Astrocyte (in vitro differentiated cells and primary cell): ENCODE data around the gene TOX3. TPM values are rescaled to one million over a fixed set of nuclear protein-coding genes. Genes with fewer than 3 reads are reported as not detected.

ENCODE experiments used
- DNase-seq: peaks from one replicate; pipeline ENCODE4 v3.0.0-alpha.2; 2010; ENCODE audit warnings: low read depth
- FAIRE-seq: peaks from 2 replicates; lab custom pipeline; 2011; peaks lifted over from hg19 to GRCh38; lab: Jason Lieb, UNC
- H2AFZ ChIP-seq: 2 replicates; pipeline ENCODE4 v1.6.0; 2012; ENCODE audit warnings: low read depth, low read length, inconsistent platforms
- H3K27ac ChIP-seq: 2 replicates; pipeline ENCODE4 v1.5.1; 2011; ENCODE audit warnings: low read depth, low read length, inconsistent platforms
- H3K27me3 ChIP-seq: 2 replicates; pipeline ENCODE4 v1.6.0; 2011; ENCODE audit warnings: low read length, inconsistent platforms; ENCODE audit not compliant: insufficient read depth
- H3K36me3 ChIP-seq: 2 replicates; pipeline ENCODE4 v1.5.1; 2011; ENCODE audit warnings: low read length, inconsistent platforms; ENCODE audit not compliant: insufficient read depth
- H3K4me1 ChIP-seq: 2 replicates; pipeline ENCODE4 v1.5.1; 2011; ENCODE audit warnings: low read length, inconsistent platforms; ENCODE audit not compliant: insufficient read depth
- H3K4me2 ChIP-seq: 2 replicates; pipeline ENCODE4 v1.6.0; 2012; ENCODE audit warnings: low read length, inconsistent platforms
- H3K4me3 ChIP-seq: 2 replicates; pipeline ENCODE4 v1.5.1; 2011; ENCODE audit warnings: low read depth, mild to moderate bottlenecking, low read length, inconsistent platforms; ENCODE audit not compliant: insufficient read depth
- H3K79me2 ChIP-seq: 2 replicates; pipeline ENCODE4 v1.6.0; 2012; ENCODE audit warnings: mild to moderate bottlenecking, low read length, inconsistent platforms; ENCODE audit not compliant: insufficient read depth
- H3K9ac ChIP-seq: 2 replicates; pipeline ENCODE4 v1.6.0; 2012; ENCODE audit warnings: mild to moderate bottlenecking, low read length, inconsistent platforms
- H3K9me3 ChIP-seq: 2 replicates; pipeline ENCODE4 v1.5.1; 2012; ENCODE audit warnings: low read depth, mild to moderate bottlenecking, low read length, inconsistent platforms; ENCODE audit not compliant: insufficient read depth
- H4K20me1 ChIP-seq: 2 replicates; pipeline ENCODE4 v1.6.0; 2012; ENCODE audit warnings: low read length, inconsistent platforms; ENCODE audit not compliant: insufficient read depth
- H3K27ac Mint-ChIP-seq: one replicate; pipeline ENCODE4 v1.8.0; 2021; ENCODE audit warnings: mild to moderate bottlenecking, mixed read lengths; ENCODE audit not compliant: unreplicated experiment
- H3K27me3 Mint-ChIP-seq: one replicate; pipeline ENCODE4 v1.8.0; 2021; ENCODE audit warnings: low read depth, mixed read lengths; ENCODE audit not compliant: unreplicated experiment
- H3K36me3 Mint-ChIP-seq: one replicate; pipeline ENCODE4 v1.8.0; 2021; ENCODE audit warnings: low read depth, mixed read lengths; ENCODE audit not compliant: unreplicated experiment
- H3K4me1 Mint-ChIP-seq: one replicate; pipeline ENCODE4 v1.8.0; 2021; ENCODE audit warnings: low read depth, mixed read lengths; ENCODE audit not compliant: unreplicated experiment
- H3K4me3 Mint-ChIP-seq: one replicate; pipeline ENCODE4 v1.8.0; 2021; ENCODE audit warnings: mild to moderate bottlenecking, moderate library complexity, mixed read lengths; ENCODE audit not compliant: unreplicated experiment
- H3K9me3 Mint-ChIP-seq: one replicate; pipeline ENCODE4 v1.8.0; 2021; ENCODE audit warnings: mild to moderate bottlenecking, mixed read lengths; ENCODE audit not compliant: unreplicated experiment
- EZH2 ChIP-seq: IDR thresholded peaks from 2 replicates; pipeline ENCODE4 v1.6.1; 2012; ENCODE audit warnings: mild to moderate bottlenecking, low read length, inconsistent platforms; ENCODE audit not compliant: insufficient read depth
- total RNA-seq: library from RNA; stranded (reverse); gene quantifications from 2 replicates; pipeline ENCODE4 v1.2.1, GENCODE V29; 2021
- TF ChIP-seq, protein P1 (sequence below): IDR thresholded peaks from 2 replicates; pipeline ENCODE4 v1.5.1; 2011; ENCODE audit warnings: low read depth, mild to moderate bottlenecking, inconsistent platforms, low read length, moderate library complexity; ENCODE audit not compliant: insufficient read depth

TOX3 gene
- total RNA-seq, 1 donor from 2014 or later: 2.3 TPM

DNA sequence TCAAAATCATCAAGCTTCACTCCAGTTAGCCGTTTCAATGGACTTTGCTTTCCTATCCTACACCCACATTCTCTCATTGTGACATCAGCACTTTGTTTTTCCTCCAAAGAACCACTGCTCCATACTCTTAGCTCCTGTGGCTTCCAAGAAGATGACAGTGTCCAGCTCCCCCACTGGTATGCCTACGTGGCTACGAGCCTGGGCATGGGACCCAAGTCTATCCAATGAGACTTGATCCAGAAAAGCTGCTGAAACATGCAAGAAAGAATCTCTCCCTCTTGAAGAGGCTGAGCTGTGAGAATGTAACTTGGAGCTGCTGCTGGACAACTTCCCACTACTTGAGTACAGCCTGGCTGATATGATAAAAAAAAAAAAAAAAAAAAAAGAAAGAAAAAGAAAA, 9.4 kb downstream of the TOX3 start:
- Mint-ChIP-seq H3K9me3 (no peaks in the 10 kb centered on the region), H3K27ac (no peak overlapping the region), H3K36me3 (no peaks in the 10 kb centered on the region), H3K4me3 (no peak overlapping the region), H3K4me1 (peaks cover 3% of the 10 kb centered on the region), H3K27me3 (no peaks in the 10 kb centered on the region)
- no peak for FAIRE-seq
- no peak overlapping the region for H2AFZ ChIP-seq
- H3K27me3 ChIP-seq: no peaks in the 10 kb centered on the region
- no peak overlapping the region for H3K9ac ChIP-seq
- H3K4me1 ChIP-seq: no peaks in the 10 kb centered on the region
- H3K4me2 ChIP-seq: no peak overlapping the region
- H3K9me3 ChIP-seq: no peaks in the 10 kb centered on the region
- no peaks in the 10 kb centered on the region for H3K36me3 ChIP-seq
- no peak overlapping the region for H3K4me3 ChIP-seq
- no peak overlapping the region for H3K27ac ChIP-seq
- peak; percentile 4 for DNase-seq
- no peaks in the 10 kb centered on the region for H4K20me1 ChIP-seq
- H3K79me2 ChIP-seq: no peaks in the 10 kb centered on the region
- TF ChIP-seq, protein P1, sequence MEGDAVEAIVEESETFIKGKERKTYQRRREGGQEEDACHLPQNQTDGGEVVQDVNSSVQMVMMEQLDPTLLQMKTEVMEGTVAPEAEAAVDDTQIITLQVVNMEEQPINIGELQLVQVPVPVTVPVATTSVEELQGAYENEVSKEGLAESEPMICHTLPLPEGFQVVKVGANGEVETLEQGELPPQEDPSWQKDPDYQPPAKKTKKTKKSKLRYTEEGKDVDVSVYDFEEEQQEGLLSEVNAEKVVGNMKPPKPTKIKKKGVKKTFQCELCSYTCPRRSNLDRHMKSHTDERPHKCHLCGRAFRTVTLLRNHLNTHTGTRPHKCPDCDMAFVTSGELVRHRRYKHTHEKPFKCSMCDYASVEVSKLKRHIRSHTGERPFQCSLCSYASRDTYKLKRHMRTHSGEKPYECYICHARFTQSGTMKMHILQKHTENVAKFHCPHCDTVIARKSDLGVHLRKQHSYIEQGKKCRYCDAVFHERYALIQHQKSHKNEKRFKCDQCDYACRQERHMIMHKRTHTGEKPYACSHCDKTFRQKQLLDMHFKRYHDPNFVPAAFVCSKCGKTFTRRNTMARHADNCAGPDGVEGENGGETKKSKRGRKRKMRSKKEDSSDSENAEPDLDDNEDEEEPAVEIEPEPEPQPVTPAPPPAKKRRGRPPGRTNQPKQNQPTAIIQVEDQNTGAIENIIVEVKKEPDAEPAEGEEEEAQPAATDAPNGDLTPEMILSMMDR: no peak
- no peak for TF ChIP-seq EZH2

GRCh38 chr16:52535076-52535475, 11.9 kb downstream of the TOX3 start:
- Histone ChIP-seq H3K9ac (no peak overlapping the region), H3K36me3 (no peaks in the 10 kb centered on the region), H4K20me1 (no peaks in the 10 kb centered on the region), H3K27me3 (no peaks in the 10 kb centered on the region), H3K9me3 (no peaks in the 10 kb centered on the region), H3K4me2 (no peak overlapping the region), H3K27ac (no peak overlapping the region), H3K4me3 (no peak overlapping the region), H3K79me2 (no peaks in the 10 kb centered on the region), H2AFZ (no peak overlapping the region), H3K4me1 (no peaks in the 10 kb centered on the region)
- no peak for TF ChIP-seq EZH2
- TF ChIP-seq, protein P1: no peak
- no peak overlapping the region for H3K27ac Mint-ChIP-seq
- peaks cover 3% of the 10 kb centered on the region for H3K4me1 Mint-ChIP-seq
- H3K4me3 Mint-ChIP-seq: no peak overlapping the region
- FAIRE-seq: no peak
- H3K27me3 Mint-ChIP-seq: no peaks in the 10 kb centered on the region
- DNase-seq: no peak
- H3K9me3 Mint-ChIP-seq: no peaks in the 10 kb centered on the region
- H3K36me3 Mint-ChIP-seq: no peaks in the 10 kb centered on the region

GRCh38 chr16:52533296-52533695, 13.6 kb downstream of the TOX3 start:
- FAIRE-seq: no peak
- H3K4me2 ChIP-seq: no peak overlapping the region
- TF ChIP-seq, protein P1: no peak
- no peak for TF ChIP-seq EZH2
- Mint-ChIP-seq H3K27me3 (no peaks in the 10 kb centered on the region), H3K4me1 (peaks cover 3% of the 10 kb centered on the region), H3K4me3 (no peak overlapping the region), H3K27ac (no peak overlapping the region), H3K9me3 (no peaks in the 10 kb centered on the region), H3K36me3 (no peaks in the 10 kb centered on the region)
- H3K9me3 ChIP-seq: no peaks in the 10 kb centered on the region
- no peaks in the 10 kb centered on the region for H3K79me2 ChIP-seq
- H3K4me3 ChIP-seq: no peak overlapping the region
- H3K9ac ChIP-seq: no peak overlapping the region
- H3K27me3 ChIP-seq: no peaks in the 10 kb centered on the region
- H3K4me1 ChIP-seq: no peaks in the 10 kb centered on the region
- no peaks in the 10 kb centered on the region for H3K36me3 ChIP-seq
- H4K20me1 ChIP-seq: no peaks in the 10 kb centered on the region
- no peak overlapping the region for H2AFZ ChIP-seq
- no peak overlapping the region for H3K27ac ChIP-seq
- no peak for DNase-seq
